Neutrophil (primary cell): ENCODE data around the gene SGSM2.

ENCODE experiments used
- H3K27ac ChIP-seq: fragments of 200-600 bp; sonication (generic); 2 replicates; pipeline ENCODE4 v1.5.1; 2016; ENCODE audit warnings: mild to moderate bottlenecking, moderate library complexity
- H3K27me3 ChIP-seq: fragments of 200-600 bp; sonication (generic); 2 replicates; pipeline ENCODE4 v1.6.0; 2016; ENCODE audit warnings: mild to moderate bottlenecking
- H3K36me3 ChIP-seq: fragments of 200-600 bp; sonication (generic); 2 replicates; pipeline ENCODE4 v1.5.1; 2017
- H3K4me1 ChIP-seq, 2 experiments: fragments of 200-600 bp in 1 of 2; sonication (generic) in 1 of 2; 1 replicate in 1 of 2; 2 replicates in 1 of 2; pipeline versions ENCODE4 v1.5.1 to v1.6.1; 2013 to 2016; ENCODE audit warnings: low read depth in 1 of 2, low read length in 1 of 2, mild to moderate bottlenecking in 1 of 2, moderate library complexity in 1 of 2; ENCODE audit not compliant: control insufficient read depth in 1 of 2, insufficient read depth in 1 of 2
- H3K4me3 ChIP-seq, 2 experiments: fragments of 200-600 bp in 1 of 2; sonication (generic) in 1 of 2; 1 replicate in 1 of 2; 2 replicates in 1 of 2; pipeline ENCODE4 v1.5.1; 2013 to 2016; ENCODE audit warnings: low read depth in 1 of 2, low read length in 1 of 2, mild to moderate bottlenecking in 1 of 2, moderate library complexity in 1 of 2
- H3K9me3 ChIP-seq: fragments of 200-600 bp; sonication (generic); 2 replicates; pipeline ENCODE4 v1.5.1; 2016
- CTCF ChIP-seq: fragments of 200-600 bp; sonication (generic); IDR thresholded peaks from 2 replicates; pipeline ENCODE4 v1.5.1; 2016; ENCODE audit warnings: antibody characterized with exemption

Gene SGSM2

GRCh38 chr17:2364763-2365116 lies 27.4 kb downstream of the SGSM2 start:
- Histone ChIP-seq H3K36me3 (peaks cover 76% of the 10 kb centered on the region), H3K4me3 (no peak overlapping the region)
- TF ChIP-seq CTCF: no peak

GRCh38 chr17:2365132-2365531 lies 27.8 kb downstream of the SGSM2 start:
- Histone ChIP-seq H3K4me1 (peaks cover 13 to 15% of the 10 kb centered on the region in 2 experiments), H3K36me3 (peaks cover 72% of the 10 kb centered on the region), H3K27ac (no peak overlapping the region), H3K9me3 (no peaks in the 10 kb centered on the region), H3K27me3 (no peaks in the 10 kb centered on the region), H3K4me3 (no peak overlapping the region)
- no peak for TF ChIP-seq CTCF

More at GRCh38 chr17:2364763-2365116, 27.4 kb downstream of the SGSM2 start:
- Histone ChIP-seq H3K27me3 (no peaks in the 10 kb centered on the region), H3K27ac (no peak overlapping the region), H3K9me3 (no peaks in the 10 kb centered on the region), H3K4me1 (peaks cover 13 to 15% of the 10 kb centered on the region in 2 experiments)

GRCh38 chr17:2366747-2367494 lies 29.6 kb downstream of the SGSM2 start:
- Histone ChIP-seq H3K4me1 (peaks cover 13 to 15% of the 10 kb centered on the region in 2 experiments), H3K4me3 (no peak overlapping the region), H3K27me3 (no peaks in the 10 kb centered on the region), H3K27ac (no peak overlapping the region), H3K36me3 (peaks cover 70% of the 10 kb centered on the region), H3K9me3 (no peaks in the 10 kb centered on the region)
- no peak for TF ChIP-seq CTCF

- H3K27ac ChIP-seq: no peak overlapping the region
- no peak overlapping the region for H3K4me3 ChIP-seq
- peaks cover 71% of the 10 kb centered on the region for H3K36me3 ChIP-seq
- no peaks in the 10 kb centered on the region for H3K27me3 ChIP-seq
- TF ChIP-seq CTCF: no peak
- H3K9me3 ChIP-seq: no peaks in the 10 kb centered on the region
- peaks cover 13 to 15% of the 10 kb centered on the region in 2 experiments for H3K4me1 ChIP-seq
These were observed 31.1 kb downstream of the SGSM2 start for GRCh38 chr17:2368359-2368758.

GRCh38 chr17:2369039-2369438 lies 31.7 kb downstream of the SGSM2 start:
- peaks cover 70% of the 10 kb centered on the region for H3K36me3 ChIP-seq

More at GRCh38 chr17:2369039-2369438, 31.7 kb downstream of the SGSM2 start:
- H3K4me1 ChIP-seq: peaks cover 13 to 15% of the 10 kb centered on the region in 2 experiments
- H3K27ac ChIP-seq: no peak overlapping the region
- H3K4me3 ChIP-seq: no peak overlapping the region
- TF ChIP-seq CTCF: no peak
- H3K27me3 ChIP-seq: no peaks in the 10 kb centered on the region
- no peaks in the 10 kb centered on the region for H3K9me3 ChIP-seq
